ENCODE measurements around the gene EXOC6B. TPM values are rescaled to one million over a fixed set of nuclear protein-coding genes. Genes with fewer than 3 reads are reported as not detected.

Gene EXOC6B
- total RNA-seq, 1 experiment from 2014 or later, result 33.7 TPM

- H3K27me3 Mint-ChIP-seq (ENCODE audit: low read depth), result no peaks in the 10 kb centered on the region
- no peak for DNase-seq (ENCODE audit: low spot score)
- POLR2A ChIA-PET, result no interaction called here
- H3K36me3 Mint-ChIP-seq, result peaks cover 7% of the 10 kb centered on the region; the same call in 1 of the 2 replicates
- peak; percentile 24 for ATAC-seq
- H3K4me3 Mint-ChIP-seq, result no peak overlapping the region
- H3K9me3 Mint-ChIP-seq, result peaks cover 22% of the 10 kb centered on the region
- peaks cover 13% of the 10 kb centered on the region for H3K4me1 Mint-ChIP-seq
- TF ChIP-seq CTCF (IDR thresholded peaks at IDR 0.05), result no peak
- no peak for TF ChIP-seq ZNF281 (CRISPR knock-in tag; IDR thresholded peaks at IDR 0.05)
- TF ChIP-seq AFF4 (CRISPR knock-in tag; IDR thresholded peaks at IDR 0.05; ENCODE audit: borderline replicate concordance), result no peak
- CTCF ChIA-PET, result no interaction called here
- H3K27ac Mint-ChIP-seq, result 0 out of 2 replicates have a peak overlapping the region, but pooled peaks have one; percentile 10
Measured at GRCh38 chr2:72603481-72603880, 222.4 kb downstream of the EXOC6B start.

GRCh38 chr2:72602711-72603110, 223.1 kb downstream of the EXOC6B start:
- H3K36me3 Mint-ChIP-seq, result peaks cover 7% of the 10 kb centered on the region; the same call in 1 of the 2 replicates
- peaks cover 13% of the 10 kb centered on the region for H3K4me1 Mint-ChIP-seq
- ChIA-PET CTCF (no interaction called here), POLR2A (interaction anchor here (0.7 kb wide), 1 partner anchor 183 kb away, joined by 3 read pairs; no protein-coding TSS in a partner anchor)
- ATAC-seq (no peak), DNase-seq (ENCODE audit: low spot score) (no peak)
- TF ChIP-seq NFE2L1 (CRISPR knock-in tag; IDR thresholded peaks at IDR 0.05) (no peak), FOXP4 (CRISPR knock-in tag; IDR thresholded peaks at IDR 0.05) (no peak), NFYB (CRISPR knock-in tag; conservative IDR thresholded peaks at IDR 0.05; ENCODE audit: low read depth) (no peak), TCF7 (CRISPR knock-in tag; IDR thresholded peaks at IDR 0.05; ENCODE audit: low read depth) (no peak), ESRRA (CRISPR knock-in tag; IDR thresholded peaks at IDR 0.05; ENCODE audit: borderline replicate concordance) (no peak), ZNF138 (CRISPR knock-in tag; conservative IDR thresholded peaks at IDR 0.05) (no peak), GTF2I (CRISPR knock-in tag; conservative IDR thresholded peaks at IDR 0.05) (no peak)
- no peaks in the 10 kb centered on the region for H3K27me3 Mint-ChIP-seq (ENCODE audit: low read depth)
- peaks cover 14% of the 10 kb centered on the region for H3K9me3 Mint-ChIP-seq
- H3K4me3 Mint-ChIP-seq, result no peak overlapping the region
- no peak overlapping the region for H3K27ac Mint-ChIP-seq

- Mint-ChIP-seq H3K36me3 (peaks cover 4% of the 10 kb centered on the region; the same call in 1 of the 2 replicates), H3K27ac (no peak overlapping the region), H3K9me3 (peaks cover 10% of the 10 kb centered on the region), H3K27me3 (ENCODE audit: low read depth) (no peaks in the 10 kb centered on the region), H3K4me3 (no peak overlapping the region), H3K4me1 (peaks cover 13% of the 10 kb centered on the region)
- CTCF ChIA-PET, result no interaction called here
- POLR2A ChIA-PET, result no interaction called here
- DNase-seq (ENCODE audit: low spot score) (no peak), ATAC-seq (no peak)
- TF ChIP-seq ZNF281 (CRISPR knock-in tag; IDR thresholded peaks at IDR 0.05) (no peak), GABPB1 (CRISPR knock-in tag; IDR thresholded peaks at IDR 0.05) (no peak), GTF2I (CRISPR knock-in tag; conservative IDR thresholded peaks at IDR 0.05) (no peak), MYBL2 (CRISPR knock-in tag; IDR thresholded peaks at IDR 0.05) (no peak), SP1 (CRISPR knock-in tag; conservative IDR thresholded peaks at IDR 0.05) (no peak), STAT6 (CRISPR knock-in tag; conservative IDR thresholded peaks at IDR 0.05; ENCODE audit: low read depth) (no peak)
Measured at GRCh38 chr2:72602095-72602494, 223.7 kb downstream of the EXOC6B start.
